GM12878 (cell line): ENCODE data around the gene CD300H. TPM values are rescaled to one million over a fixed set of nuclear protein-coding genes. Genes with fewer than 3 reads are reported as not detected.

Experiments
- ATF3 ChIP-seq: IDR thresholded peaks from 2 replicates; pipeline ENCODE4 v1.6.1; 2011; ENCODE audit warnings: low read depth, mild to moderate bottlenecking, low read length, moderate library complexity, borderline replicate concordance; ENCODE audit errors: extremely low read depth
- CHD1 ChIP-seq: IDR thresholded peaks from 2 replicates; pipeline ENCODE4 v1.6.1; 2012; ENCODE audit warnings: low read depth, low read length, improper control_type of control experiment
- CREM ChIP-seq: IDR thresholded peaks from 2 replicates; pipeline ENCODE4 v1.6.1; 2014; ENCODE audit warnings: antibody characterized with exemption, low read depth
- EGR1 ChIP-seq, 2 experiments: IDR thresholded peaks; 1 replicate in 1 of 2; 2 replicates in 1 of 2; pipeline ENCODE4 v1.6.1; 2011 to 2012; ENCODE audit warnings: low read depth in 2 of 2, low read length in 2 of 2, borderline replicate concordance in 1 of 2, mild to moderate bottlenecking in 1 of 2, moderate library complexity in 1 of 2
- ETV6 ChIP-seq, 2 experiments: fragments of 450-650 bp in 1 of 2; IDR thresholded peaks in 1 of 2; conservative IDR thresholded peaks in 1 of 2; 2 replicates each; pipeline ENCODE4 v1.6.1; 2014; ENCODE audit warnings: antibody characterized with exemption in 1 of 2, borderline replicate concordance in 1 of 2, low read depth in 1 of 2, mild to moderate bottlenecking in 1 of 2, moderate library complexity in 1 of 2
- FOS ChIP-seq: IDR thresholded peaks from 3 replicates; pipeline ENCODE4 v1.6.1; 2011; ENCODE audit warnings: borderline replicate concordance; ENCODE audit not compliant: insufficient read length; ENCODE audit errors: extremely low read depth
- HCFC1 ChIP-seq: fragments of 150-350 bp; IDR thresholded peaks from 2 replicates; pipeline ENCODE4 v1.6.1; 2014; ENCODE audit warnings: low read length
- MAX ChIP-seq: IDR thresholded peaks from 2 replicates; pipeline ENCODE4 v1.6.1; 2012; ENCODE audit warnings: low read depth, low read length, improper control_type of control experiment
- NFIC ChIP-seq: IDR thresholded peaks from 2 replicates; pipeline ENCODE4 v1.6.1; 2012; ENCODE audit warnings: low read depth, mild to moderate bottlenecking, inconsistent platforms, low read length, moderate library complexity
- NFYA ChIP-seq: IDR thresholded peaks from 2 replicates; pipeline ENCODE4 v1.6.1; 2011; ENCODE audit warnings: low read depth, mild to moderate bottlenecking, low read length, improper control_type of control experiment, borderline replicate concordance
- NR2C1 ChIP-seq: fragments of 450-650 bp; IDR thresholded peaks from 2 replicates; pipeline ENCODE4 v1.6.1; 2017; ENCODE audit warnings: antibody characterized with exemption, mild to moderate bottlenecking, moderate library complexity
- NR2F1 ChIP-seq: fragments of 450-650 bp; conservative IDR thresholded peaks from 2 replicates; pipeline ENCODE4 v1.6.1; 2017; ENCODE audit warnings: mild to moderate bottlenecking
- RELB ChIP-seq: fragments of 450-650 bp; IDR thresholded peaks from 2 replicates; pipeline ENCODE4 v1.6.1; 2017; ENCODE audit warnings: low read depth, mild to moderate bottlenecking, moderate library complexity
- SUZ12 ChIP-seq: fragments of 200-600 bp; sonication (generic); IDR thresholded peaks from one replicate; pipeline ENCODE4 v1.6.1; 2018; ENCODE audit warnings: antibody characterized with exemption, mild to moderate bottlenecking; ENCODE audit not compliant: unreplicated experiment
- TBL1XR1 ChIP-seq: IDR thresholded peaks from 2 replicates; pipeline ENCODE4 v1.6.1; 2012; ENCODE audit warnings: low read depth, low read length, improper control_type of control experiment
- WRNIP1 ChIP-seq: IDR thresholded peaks from 2 replicates; pipeline ENCODE4 v1.6.1; 2011; ENCODE audit warnings: low read depth, low read length, improper control_type of control experiment, borderline replicate concordance
- YBX1 ChIP-seq: fragments of 450-650 bp; IDR thresholded peaks from 2 replicates; pipeline ENCODE4 v1.6.1; 2016; ENCODE audit warnings: antibody characterized with exemption
- YY1 ChIP-seq: IDR thresholded peaks from 2 replicates; pipeline ENCODE4 v1.6.1; 2011; ENCODE audit warnings: low read depth, mild to moderate bottlenecking, low read length
- ZBED1 ChIP-seq: IDR thresholded peaks from 2 replicates; pipeline ENCODE4 v1.6.1; 2016; ENCODE audit warnings: borderline replicate concordance
- ZNF207 ChIP-seq: fragments of 450-650 bp; IDR thresholded peaks from 2 replicates; pipeline ENCODE4 v1.6.1; 2014; ENCODE audit warnings: antibody characterized with exemption, mild to moderate bottlenecking, borderline replicate concordance
- ZNF217 ChIP-seq: fragments of 450-650 bp; IDR thresholded peaks from 2 replicates; pipeline ENCODE4 v1.6.1; 2017; ENCODE audit warnings: antibody characterized with exemption, mild to moderate bottlenecking
- ZNF274 ChIP-seq: IDR thresholded peaks from one replicate; pipeline ENCODE4 v1.8.0; 2011; ENCODE audit not compliant: insufficient read length, insufficient read depth
- polyA plus RNA-seq, 11 experiments: library from polyadenylated mRNA; depleted of rRNA in 4 of 11; unstranded in 6 of 11; stranded (reverse) in 5 of 11; fragments of >200 nt; fragmentation: Nextera tagmentation in 4 of 11; fragmentation: Illumina TruSeq in 1 of 11; extraction: Ambion mirVana in 4 of 11; extraction: Trizol in 1 of 11; gene quantifications; 1 replicate in 1 of 11; 2 replicates in 10 of 11; pipeline versions ENCODE4 v1.2.1 to v1.2.3, GENCODE V29; 2011 to 2016; ENCODE audit warnings: inconsistent platforms in 2 of 11, missing spikeins in 2 of 11, low read depth in 1 of 11
- total RNA-seq, 4 experiments: library from RNA; depleted of rRNA in 3 of 4; stranded (reverse); fragments of >200 nt in 3 of 4; fragmentation: Illumina TruSeq in 1 of 4; extraction: Trizol in 1 of 4; gene quantifications; 2 replicates each; pipeline versions ENCODE4 v1.2.1 to v1.2.3, GENCODE V29; 2013 to 2021
- TF ChIP-seq, protein P1 (sequence below): IDR thresholded peaks from 2 replicates; pipeline ENCODE4 v1.6.1; 2012; ENCODE audit warnings: mild to moderate bottlenecking, low read depth, low read length
- TF ChIP-seq, protein P2 (sequence below): fragments of 450-650 bp; IDR thresholded peaks from 2 replicates; pipeline ENCODE4 v1.6.1; 2017; ENCODE audit warnings: borderline replicate concordance

Gene CD300H
- total and polyA plus RNA-seq, 10 of the 15 experiments (the other 5 are each of a cell fraction or from before 2014, with no cell fraction given) = not detected

- 0 out of 2 replicates have a peak, but pooled peaks have one; percentile 23 for TF ChIP-seq ZBED1
- no peak for TF ChIP-seq TBL1XR1
- TF ChIP-seq YBX1 = no peak
- TF ChIP-seq, protein P1, sequence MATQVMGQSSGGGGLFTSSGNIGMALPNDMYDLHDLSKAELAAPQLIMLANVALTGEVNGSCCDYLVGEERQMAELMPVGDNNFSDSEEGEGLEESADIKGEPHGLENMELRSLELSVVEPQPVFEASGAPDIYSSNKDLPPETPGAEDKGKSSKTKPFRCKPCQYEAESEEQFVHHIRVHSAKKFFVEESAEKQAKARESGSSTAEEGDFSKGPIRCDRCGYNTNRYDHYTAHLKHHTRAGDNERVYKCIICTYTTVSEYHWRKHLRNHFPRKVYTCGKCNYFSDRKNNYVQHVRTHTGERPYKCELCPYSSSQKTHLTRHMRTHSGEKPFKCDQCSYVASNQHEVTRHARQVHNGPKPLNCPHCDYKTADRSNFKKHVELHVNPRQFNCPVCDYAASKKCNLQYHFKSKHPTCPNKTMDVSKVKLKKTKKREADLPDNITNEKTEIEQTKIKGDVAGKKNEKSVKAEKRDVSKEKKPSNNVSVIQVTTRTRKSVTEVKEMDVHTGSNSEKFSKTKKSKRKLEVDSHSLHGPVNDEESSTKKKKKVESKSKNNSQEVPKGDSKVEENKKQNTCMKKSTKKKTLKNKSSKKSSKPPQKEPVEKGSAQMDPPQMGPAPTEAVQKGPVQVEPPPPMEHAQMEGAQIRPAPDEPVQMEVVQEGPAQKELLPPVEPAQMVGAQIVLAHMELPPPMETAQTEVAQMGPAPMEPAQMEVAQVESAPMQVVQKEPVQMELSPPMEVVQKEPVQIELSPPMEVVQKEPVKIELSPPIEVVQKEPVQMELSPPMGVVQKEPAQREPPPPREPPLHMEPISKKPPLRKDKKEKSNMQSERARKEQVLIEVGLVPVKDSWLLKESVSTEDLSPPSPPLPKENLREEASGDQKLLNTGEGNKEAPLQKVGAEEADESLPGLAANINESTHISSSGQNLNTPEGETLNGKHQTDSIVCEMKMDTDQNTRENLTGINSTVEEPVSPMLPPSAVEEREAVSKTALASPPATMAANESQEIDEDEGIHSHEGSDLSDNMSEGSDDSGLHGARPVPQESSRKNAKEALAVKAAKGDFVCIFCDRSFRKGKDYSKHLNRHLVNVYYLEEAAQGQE = no peak
- TF ChIP-seq ZNF274 = no peak
- no peak for TF ChIP-seq EGR1 (IDR thresholded peaks at IDR 0.05; ENCODE audit: borderline replicate concordance in 1 of 2, low read depth in 2 of 2, low read length in 2 of 2)
- TF ChIP-seq NR2C1 = no peak
- TF ChIP-seq MAX = no peak; the same call in 1 of the 2 replicates
- peak; percentile 99 for TF ChIP-seq NFIC
- TF ChIP-seq NR2F1 = no peak
- TF ChIP-seq ZNF207 = no peak
- no peak for TF ChIP-seq ZNF217
- peak; percentile 89 for TF ChIP-seq ATF3
- TF ChIP-seq SUZ12 = no peak
- TF ChIP-seq CHD1 = no peak
- TF ChIP-seq, protein P2, sequence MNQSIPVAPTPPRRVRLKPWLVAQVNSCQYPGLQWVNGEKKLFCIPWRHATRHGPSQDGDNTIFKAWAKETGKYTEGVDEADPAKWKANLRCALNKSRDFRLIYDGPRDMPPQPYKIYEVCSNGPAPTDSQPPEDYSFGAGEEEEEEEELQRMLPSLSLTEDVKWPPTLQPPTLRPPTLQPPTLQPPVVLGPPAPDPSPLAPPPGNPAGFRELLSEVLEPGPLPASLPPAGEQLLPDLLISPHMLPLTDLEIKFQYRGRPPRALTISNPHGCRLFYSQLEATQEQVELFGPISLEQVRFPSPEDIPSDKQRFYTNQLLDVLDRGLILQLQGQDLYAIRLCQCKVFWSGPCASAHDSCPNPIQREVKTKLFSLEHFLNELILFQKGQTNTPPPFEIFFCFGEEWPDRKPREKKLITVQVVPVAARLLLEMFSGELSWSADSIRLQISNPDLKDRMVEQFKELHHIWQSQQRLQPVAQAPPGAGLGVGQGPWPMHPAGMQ = no peak
- TF ChIP-seq CREM = peak; percentile 95
- TF ChIP-seq NFYA = no peak
- TF ChIP-seq FOS = peak; percentile 43
- peak; percentile 48; the same call in 1 of the 2 replicates for TF ChIP-seq HCFC1
- TF ChIP-seq WRNIP1 = no peak
- TF ChIP-seq YY1 = 0 out of 2 replicates have a peak, but pooled peaks have one; percentile 18
- TF ChIP-seq ETV6 (conservative IDR thresholded peaks at IDR 0.05 in 1 of 2, IDR thresholded peaks at IDR 0.05 in 1 of 2; ENCODE audit: borderline replicate concordance in 1 of 2, low read depth in 1 of 2) = no peak
- peak; percentile 62 for TF ChIP-seq RELB
Observed at GRCh38 chr17:74513987-74514631, 53.2 kb downstream of the CD300H start (continued).
